NT2/D1 (cell line): ENCODE measurements around the gene C11orf97.

Source experiments
- SUZ12 ChIP-seq: IDR thresholded peaks from 2 replicates; pipeline ENCODE4 v1.6.1; 2011; ENCODE audit not compliant: insufficient read length, insufficient read depth; ENCODE audit errors: extremely low read depth
- YY1 ChIP-seq: IDR thresholded peaks from 2 replicates; pipeline ENCODE4 v1.6.1; 2011; ENCODE audit not compliant: insufficient read length, insufficient read depth
- ZNF274 ChIP-seq: IDR thresholded peaks from 2 replicates; pipeline ENCODE4 v1.6.1; 2011; ENCODE audit warnings: mild to moderate bottlenecking, low read depth, low read length

DNA sequence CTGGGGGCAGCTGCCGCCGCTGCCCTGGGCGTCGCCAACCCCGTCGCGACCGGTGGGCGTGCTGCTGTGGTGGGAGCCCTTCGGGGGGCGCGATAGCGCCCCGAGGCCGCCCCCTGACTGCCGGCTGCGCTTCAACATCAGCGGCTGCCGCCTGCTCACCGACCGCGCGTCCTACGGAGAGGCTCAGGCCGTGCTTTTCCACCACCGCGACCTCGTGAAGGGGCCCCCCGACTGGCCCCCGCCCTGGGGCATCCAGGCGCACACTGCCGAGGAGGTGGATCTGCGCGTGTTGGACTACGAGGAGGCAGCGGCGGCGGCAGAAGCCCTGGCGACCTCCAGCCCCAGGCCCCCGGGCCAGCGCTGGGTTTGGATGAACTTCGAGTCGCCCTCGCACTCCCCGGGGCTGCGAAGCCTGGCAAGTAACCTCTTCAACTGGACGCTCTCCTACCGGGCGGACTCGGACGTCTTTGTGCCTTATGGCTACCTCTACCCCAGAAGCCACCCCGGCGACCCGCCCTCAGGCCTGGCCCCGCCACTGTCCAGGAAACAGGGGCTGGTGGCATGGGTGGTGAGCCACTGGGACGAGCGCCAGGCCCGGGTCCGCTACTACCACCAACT lies 32.5 kb downstream of the C11orf97 start:
- no peak for TF ChIP-seq SUZ12
- no peak for TF ChIP-seq YY1
- no peak for TF ChIP-seq ZNF274
